Measurements from ENCODE around the gene CLEC2D.
"Not testable (repeated sequence)": the region's sequence is repeated elsewhere in the genome, so short reads cannot be mapped to it uniquely, and the experiment has no call there.

Gene CLEC2D

DNA sequence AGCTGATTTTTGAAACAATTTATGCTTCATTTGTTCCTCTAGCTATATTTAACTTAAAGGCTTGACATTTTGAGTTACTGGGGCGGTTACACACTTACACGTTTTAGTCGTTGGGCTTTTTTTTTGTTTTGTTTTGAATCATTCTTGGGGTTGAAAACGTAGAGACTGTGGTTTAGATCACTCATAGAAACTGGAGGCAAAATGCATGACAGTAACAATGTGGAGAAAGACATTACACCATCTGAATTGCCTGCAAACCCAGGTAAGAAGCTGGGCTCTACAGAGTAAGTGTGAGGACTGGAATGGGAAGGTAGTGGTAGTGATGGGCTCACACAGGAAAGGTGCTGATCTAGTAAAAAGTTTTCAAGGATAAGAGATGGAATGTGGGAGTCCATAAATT is at the start of gene CLEC2D:
Gene CLEC2D (plus strand): TSS at position 180 of the 400 bp plus-strand sequence. CDS start 22 bp downstream, at position 202.
- DNase-seq, result no peak

DNA sequence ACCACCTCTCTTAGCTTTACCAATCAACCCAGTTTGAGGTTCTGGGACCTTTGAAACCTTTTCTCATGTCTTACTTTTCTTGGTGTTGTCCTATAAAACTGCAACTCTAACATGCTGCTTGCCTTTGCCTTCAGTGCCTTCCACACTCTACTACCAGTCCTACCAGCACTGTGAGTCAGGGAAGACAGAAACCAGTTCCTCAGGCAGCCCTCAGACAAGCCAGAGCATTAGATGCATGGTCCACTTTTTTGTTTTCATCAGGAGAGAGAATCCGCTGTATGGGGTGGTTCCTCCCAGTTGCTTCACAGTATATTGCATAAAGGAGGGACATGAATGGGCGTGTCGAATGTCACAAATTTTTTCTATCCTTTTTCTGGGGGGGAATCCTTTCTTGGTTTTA is 44.5 kb upstream of the CLEC2D start:
- DNase-seq, result no peak

- no peak for DNase-seq
Observed at GRCh38 chr12:9626291-9626690, 43.2 kb upstream of the CLEC2D start.

DNA sequence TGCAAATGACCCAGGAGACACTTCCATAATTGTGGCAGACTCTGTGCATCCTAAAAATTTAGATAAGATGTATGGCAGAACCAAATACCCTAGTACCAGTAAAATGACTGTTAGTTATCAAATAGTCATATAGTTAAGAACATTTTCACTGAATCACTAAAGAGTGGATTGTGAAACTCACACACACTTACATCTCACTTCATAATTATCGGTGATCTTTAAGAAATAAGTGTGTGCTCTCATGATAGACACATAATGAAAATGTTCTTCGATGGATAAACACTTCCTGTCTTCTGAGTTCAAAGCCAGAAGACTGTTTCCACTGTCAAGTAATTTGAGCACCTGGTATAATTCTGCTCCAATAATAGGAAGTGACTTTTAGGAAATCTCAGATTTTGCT is 42.7 kb upstream of the CLEC2D start:
- no peak for DNase-seq

DNA sequence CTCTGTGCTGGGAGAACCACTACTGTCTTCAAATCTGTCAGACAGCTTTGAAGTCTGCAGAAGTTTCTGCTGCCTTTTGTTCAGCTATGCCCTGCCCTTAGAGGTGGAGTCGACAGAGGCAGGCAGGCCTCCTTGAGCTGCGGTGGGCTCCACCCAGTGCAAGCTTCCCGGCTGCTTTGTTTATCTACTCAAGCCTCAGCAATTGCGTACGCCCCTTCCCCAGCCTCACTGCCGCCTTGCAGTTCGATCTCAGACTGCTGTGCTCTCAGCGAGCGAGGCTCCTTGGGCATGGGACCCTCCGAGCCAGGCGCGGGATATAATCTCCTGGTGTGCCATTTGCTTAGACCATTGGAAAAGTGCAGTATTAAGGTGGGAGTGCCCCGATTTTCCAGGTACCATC is 36.7 kb upstream of the CLEC2D start:
- no peak for DNase-seq

- DNase-seq, result no peak
Observed at GRCh38 chr12:9634177-9634803, 35.2 kb upstream of the CLEC2D start.

- DNase-seq, result no peak
Observed at GRCh38 chr12:9634969-9635754, 34.4 kb upstream of the CLEC2D start.

DNA sequence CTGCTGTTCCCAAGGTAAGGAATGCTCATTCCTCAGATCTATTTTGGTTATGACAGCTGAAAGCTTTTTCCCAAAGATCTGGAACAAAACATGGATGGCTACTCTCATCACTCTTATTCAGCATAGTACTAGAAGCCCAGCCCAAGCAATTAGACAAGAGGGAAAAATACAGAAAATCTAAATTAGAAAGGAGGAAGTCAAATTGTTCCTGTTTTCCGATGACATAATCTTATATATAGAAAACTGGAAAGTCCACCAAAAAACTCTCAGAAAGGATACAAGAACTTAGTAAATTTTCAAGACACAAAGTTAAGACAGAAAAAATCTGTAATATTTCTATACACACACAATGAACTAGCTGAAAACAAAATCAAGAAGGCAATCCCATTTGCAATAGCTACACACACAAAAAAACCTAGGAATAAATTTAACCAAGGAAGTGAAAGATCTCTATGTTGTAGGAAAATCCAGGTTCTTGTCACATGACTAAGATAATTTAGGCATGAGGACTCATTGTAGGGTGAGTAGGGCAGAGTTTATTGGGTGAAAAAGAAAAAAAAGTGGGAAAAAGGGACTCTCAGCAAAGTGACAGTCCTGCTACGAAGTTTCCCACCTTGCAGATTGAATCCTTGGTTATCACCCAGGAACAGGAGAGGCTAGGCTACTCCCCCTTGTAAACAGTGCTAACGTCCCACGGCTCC is 33.2 kb upstream of the CLEC2D start:
- no peak for DNase-seq

GRCh38 chr12:9636851-9637206 is 32.7 kb upstream of the CLEC2D start:
- no peak for DNase-seq

GRCh38 chr12:9640024-9640423 is 29.5 kb upstream of the CLEC2D start:
- no peak for DNase-seq

DNA sequence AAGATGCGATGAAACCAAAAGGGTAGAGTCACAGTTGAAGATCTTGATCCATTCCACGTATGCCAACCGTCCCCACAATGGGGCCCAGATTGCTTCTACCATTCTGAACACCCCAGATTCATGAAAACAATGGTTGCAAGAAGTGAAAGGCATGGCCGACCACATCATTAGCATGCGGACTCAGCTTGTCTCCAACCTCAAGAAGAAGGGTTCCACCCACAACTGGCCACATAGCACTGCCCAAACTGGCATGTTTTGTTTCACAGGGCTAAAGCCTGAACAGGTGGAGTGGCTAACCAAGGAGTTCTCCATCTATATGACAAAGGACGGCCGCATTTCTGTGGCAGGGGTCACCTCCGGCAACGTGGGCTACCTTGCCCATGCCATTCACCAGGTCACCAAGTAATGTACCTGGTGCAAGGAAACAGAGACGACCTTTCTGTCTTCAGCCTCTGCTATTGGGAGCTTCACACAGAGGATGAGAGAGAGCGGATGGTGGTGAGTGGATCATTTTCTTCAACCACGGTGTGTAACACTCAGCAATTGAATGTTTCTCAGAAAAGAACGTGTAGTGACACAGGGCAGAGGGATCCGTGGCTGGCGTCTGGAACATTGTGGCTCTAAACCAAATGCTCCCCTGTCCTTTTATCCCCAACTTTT is 26.8 kb upstream of the CLEC2D start:
- no peak for DNase-seq

DNA sequence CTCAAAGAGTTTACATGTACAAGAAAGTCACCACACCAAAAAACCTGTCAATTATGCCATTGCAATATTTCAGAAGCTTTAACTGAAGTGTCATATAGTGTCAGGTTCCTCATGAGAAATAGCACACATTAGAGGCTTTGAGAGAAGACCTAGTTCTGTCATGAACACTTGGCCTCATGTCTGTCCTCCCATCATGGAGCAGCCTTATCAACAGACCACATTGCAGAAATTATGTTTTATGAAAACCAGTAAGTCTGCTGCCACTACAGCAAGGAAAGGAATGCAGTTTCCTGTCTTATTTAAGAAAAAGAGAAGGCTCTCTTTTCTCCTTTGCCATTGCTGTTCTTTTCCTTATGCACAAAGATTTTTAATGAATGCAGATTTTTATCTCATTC is 26.2 kb upstream of the CLEC2D start:
- DNase-seq, result no peak

DNA sequence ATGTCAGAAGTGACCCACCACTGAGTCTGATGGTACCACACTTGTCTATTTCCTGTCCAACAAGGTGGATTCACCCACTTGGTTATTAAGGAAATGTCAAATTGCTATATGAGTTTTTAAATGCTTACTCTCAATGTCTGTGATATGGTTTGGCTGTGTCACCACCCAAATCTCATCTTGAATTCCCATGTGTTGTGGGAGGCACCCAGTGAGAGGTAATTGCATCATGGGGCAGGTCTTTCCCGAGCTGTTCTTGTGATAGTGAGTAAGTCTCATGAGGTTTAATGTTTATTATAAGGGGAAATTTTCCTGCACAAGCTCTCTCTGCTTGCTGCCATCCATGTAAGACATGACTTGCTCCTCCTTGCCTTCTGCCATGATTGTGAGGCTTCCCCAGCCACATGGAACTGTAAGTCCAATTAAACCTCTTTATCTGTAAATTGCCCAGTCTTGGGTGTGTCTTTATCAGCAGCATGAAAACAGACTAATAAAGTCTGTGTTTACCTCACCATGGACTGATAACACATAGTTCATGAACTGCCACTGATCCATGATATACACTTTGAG is 24.4 kb upstream of the CLEC2D start:
- DNase-seq, result not testable (repeated sequence)

DNA sequence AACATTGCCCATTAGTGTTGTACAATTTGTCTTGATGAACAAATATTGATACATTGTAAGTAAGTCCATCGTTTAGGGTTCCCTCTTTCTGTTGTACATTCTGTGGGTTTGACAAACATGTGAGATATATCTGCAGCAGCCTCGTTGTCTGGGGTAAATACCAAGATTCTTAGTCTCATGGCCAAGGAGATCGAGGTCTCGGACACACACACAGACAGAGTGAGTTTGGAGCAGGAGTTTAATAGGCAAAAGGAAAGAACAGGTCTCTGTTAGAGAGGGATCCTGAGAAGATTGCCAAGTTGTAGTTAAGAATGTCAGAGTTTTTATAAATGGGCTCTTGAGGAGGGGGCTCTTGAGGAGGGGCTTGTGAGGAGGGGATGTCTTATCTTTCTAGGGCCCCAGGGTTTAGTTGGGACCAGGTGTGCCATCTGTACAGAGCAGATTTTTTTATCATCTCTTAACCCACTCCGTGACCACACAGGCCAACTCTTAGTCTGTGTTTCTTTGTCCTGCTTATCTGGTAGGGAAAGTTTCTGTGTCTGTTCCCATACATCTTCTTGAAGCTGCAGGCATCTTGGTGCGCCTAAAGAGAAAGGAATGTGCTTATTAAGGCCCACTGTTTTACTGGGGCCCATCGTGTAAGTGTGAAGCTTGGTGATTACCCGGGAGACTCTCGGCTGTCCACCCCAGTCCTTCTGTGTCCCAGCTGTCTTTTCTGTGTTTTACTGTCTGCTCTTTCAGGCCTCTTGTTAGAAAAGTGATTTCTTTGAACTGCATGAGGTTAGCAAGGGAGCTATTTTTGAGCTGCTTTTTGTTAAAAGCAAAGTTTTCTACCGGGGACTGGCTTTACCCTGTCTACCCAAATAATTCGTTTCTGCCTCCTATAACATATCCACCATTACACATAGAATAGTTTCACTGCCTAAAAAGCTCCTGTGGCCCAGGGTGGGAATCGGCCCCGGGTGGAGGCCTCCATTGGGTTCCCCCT is 22.4 kb upstream of the CLEC2D start:
- no peak for DNase-seq

DNA sequence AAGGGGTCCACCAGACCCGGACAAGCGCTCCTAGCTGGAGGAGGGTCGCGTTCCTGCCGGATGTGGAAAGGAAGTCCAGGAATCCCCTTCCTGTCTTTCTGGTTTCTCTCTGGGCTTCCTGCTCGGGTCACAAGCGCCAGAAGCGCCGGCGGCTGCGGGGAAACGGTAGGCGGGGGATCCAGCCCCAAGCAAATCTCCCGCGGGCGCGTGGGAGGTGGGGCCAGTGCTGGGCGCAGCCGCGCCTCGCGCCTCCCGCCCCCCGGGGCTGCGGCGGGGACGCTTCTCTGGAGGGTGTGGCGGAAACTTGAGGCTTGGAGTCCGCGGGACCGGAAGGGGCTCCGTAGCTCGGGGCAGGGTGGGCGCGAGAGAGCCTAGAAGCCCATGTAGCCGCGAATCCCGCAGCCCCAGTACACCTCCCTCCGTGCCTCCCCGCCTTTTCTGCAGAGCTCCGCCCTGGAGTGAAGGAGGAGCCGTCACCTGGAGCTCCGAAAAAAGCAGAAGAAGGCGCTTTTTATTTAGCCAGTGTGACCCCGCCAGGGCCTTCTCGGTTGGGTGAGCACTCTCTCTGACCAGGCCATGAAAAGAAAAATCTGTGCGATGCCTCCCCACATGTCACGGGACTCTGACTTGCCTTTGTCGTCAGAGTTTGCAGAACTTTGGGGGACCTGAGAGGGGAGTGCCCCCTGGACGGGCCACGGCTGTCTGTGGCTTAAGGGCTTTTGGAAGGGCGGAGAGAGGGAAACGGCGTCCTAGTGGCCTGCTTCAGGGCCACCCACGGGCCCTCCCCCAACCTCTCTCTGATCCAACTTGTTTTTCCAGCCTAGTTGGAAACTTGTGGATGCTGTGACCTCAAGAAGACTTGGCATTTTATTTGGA is 21.4 kb upstream of the CLEC2D start:
- peak; percentile 92 for DNase-seq

DNA sequence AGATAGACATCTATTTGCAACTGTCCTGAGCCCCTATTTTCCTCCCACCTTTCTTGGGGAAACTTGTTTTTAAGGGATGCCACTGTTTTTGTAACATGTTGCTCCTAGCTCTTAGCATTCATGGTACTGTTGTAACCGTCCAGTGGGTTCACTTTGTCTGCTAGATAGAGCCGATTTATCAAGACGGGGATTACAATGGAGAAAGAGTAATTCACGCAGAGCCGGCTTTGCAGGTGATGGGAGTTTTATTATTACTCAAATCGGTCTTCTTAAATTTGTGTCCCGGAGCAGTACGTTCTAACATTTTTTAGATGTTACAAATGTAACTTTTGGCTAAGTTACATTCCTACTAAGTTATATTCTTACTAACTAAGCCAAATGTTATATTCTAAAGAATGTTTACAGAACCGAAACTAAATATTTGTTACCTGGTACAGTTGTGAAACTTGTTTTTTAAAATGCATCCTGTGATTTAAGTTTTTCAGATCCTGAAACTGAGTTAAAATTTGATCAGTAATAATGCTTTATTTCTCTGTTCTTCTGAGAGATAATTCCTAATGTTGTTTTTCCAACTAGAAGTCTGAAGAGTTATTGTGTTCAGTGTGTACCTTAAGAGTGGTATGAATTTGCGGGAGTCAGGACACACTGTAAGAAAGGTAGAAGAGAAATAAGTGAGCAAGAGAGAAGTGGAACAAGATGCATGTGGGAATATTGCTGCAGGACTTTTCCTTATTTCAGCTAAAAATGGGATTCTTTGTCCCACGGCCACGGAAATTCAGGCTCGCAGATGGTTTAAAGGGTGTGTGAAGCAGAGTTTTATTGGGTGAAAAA is 20.6 kb upstream of the CLEC2D start:
- no peak for DNase-seq

DNA sequence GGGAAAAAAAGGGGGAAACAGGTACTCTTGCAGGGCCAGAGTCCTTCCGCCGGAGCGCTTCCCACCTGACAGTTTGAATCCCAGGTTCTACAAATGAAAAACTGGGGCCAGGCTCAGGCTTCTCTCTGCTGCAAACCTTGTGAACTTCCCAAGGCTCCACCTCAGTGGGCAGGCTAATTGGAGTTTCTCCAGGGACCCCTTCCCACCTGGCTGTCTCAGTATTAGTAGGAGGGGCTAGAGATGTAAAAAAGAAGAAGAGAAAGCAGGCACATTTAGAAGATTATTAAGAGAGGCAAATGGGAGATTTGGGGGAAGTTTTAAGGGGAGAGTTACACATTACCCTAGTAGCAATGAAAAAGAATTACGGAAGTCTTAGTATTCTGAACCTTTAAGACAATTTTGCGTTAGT is 20.0 kb upstream of the CLEC2D start:
- no peak for DNase-seq

- no peak for DNase-seq
Observed at GRCh38 chr12:9650151-9650576, 19.3 kb upstream of the CLEC2D start.

DNA sequence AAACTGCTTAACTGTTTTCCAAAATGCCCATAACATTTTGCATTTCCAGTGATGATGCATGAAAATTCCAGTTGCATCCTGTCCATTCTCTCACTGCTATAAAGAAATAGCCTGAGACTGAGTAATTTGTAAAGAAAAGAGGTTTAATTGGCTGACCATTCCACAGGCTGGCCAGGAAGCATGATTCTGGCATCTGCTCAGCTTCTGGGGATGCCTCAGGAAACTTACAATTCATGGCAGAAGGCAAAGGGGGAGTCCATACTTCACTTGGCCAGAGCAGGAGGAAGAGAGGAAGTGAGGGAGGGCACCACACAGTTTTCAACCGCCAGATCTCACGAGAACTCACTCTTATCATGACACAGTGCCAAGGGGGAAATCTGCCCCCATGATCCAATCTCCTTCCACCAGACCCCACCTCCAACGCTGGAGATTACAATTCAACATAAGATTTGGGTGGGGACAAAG is 18.2 kb upstream of the CLEC2D start:
- DNase-seq, result no peak

GRCh38 chr12:9660046-9660445 is 9.5 kb upstream of the CLEC2D start:
- DNase-seq, result no peak
